ENCODE measurements around the gene SEC14L1. TPM values are rescaled to one million over a fixed set of nuclear protein-coding genes. Genes with fewer than 3 reads are reported as not detected.

SEC14L1 gene
- total RNA-seq, 2 donors from 2014 or later = 31.0 to 38.8 TPM

- H3K27ac ChIP-seq = no peak overlapping the region
- intact Hi-C loops (cut with DNase I) = no loop called here
- no peaks in the 10 kb centered on the region for H3K27me3 ChIP-seq
- no peak overlapping the region for H3K4me3 ChIP-seq
- no peak for TF ChIP-seq CTCF (IDR thresholded peaks at IDR 0.05)
- H3K36me3 ChIP-seq = no peaks in the 10 kb centered on the region
- no peak overlapping the region for H3K9ac ChIP-seq (ENCODE audit: low read depth in 2 of 2, low read length in 2 of 2)
- no peaks in the 10 kb centered on the region for H3K9me3 ChIP-seq
- H3K4me1 ChIP-seq = peaks cover 3% of the 10 kb centered on the region
- no peak for DNase-seq
Observed at GRCh38 chr17:77161953-77162352, 21.2 kb downstream of the SEC14L1 start.

DNA sequence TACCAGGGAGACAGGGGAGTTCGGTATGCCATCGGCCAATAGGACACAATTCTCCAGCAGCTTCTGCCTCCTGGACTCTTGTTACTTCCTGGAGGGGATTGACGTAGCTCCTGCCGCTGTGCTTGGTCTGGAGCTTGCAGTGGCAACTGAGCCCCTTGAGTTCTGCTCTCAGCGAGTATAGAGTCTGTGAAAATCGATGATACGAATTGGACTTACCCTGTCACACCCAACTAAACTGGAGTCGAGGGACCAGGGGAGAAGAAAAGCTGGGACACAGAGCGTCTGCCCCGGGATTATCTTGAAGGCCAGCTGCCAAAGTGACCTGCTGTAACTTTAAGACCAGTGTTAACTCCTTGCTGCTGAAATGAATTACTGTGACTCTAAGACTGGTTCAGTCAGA lies 22.2 kb downstream of the SEC14L1 start:
- H3K36me3 ChIP-seq = no peaks in the 10 kb centered on the region
- TF ChIP-seq CTCF (IDR thresholded peaks at IDR 0.05) = no peak
- H3K4me1 ChIP-seq = peaks cover 3% of the 10 kb centered on the region
- H3K9ac ChIP-seq (ENCODE audit: low read depth in 2 of 2, low read length in 2 of 2) = no peak overlapping the region
- H3K27me3 ChIP-seq = no peaks in the 10 kb centered on the region
- H3K4me3 ChIP-seq = no peak overlapping the region
- H3K27ac ChIP-seq = no peak overlapping the region
- peak; percentile 56 for DNase-seq
- no peaks in the 10 kb centered on the region for H3K9me3 ChIP-seq
- intact Hi-C loops (cut with DNase I) = no loop called here

DNA sequence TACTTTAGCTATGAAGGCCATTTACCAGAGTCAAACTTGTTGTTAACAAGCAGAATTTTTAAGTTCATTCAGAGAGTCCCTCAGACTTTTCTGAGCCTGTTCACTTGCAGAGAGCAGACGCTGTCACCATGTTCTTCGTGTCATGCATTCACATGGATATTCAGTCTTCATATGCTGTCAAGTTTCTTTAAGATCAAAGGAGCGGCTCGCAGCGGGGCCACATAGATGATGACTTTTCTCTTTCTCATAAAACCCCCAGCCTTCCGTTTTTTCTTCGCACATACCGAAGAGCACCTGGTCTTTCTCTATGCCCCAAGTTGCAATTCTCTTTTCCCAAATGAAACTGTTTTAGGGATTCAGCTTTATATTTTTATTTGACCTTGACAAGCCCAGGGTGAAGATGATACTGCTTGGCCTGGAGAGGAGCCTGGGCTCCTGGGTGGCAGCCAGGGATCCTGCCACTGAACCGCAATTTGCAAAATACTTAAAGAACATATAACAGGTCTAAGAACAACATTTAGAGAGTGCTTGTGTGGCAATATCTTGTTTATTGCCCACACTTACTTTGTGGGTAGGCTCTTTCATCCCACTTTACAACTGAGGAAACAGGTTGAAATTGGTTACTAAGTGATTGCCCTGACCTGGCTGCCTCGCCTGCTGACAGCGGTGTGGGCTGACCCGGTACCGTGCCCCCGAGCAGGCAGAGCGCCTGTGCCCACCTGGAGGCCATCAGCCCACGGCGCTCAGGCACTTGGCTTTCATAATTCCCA lies 22.9 kb downstream of the SEC14L1 start:
- DNase-seq = no peak
- Histone ChIP-seq H3K36me3 (no peaks in the 10 kb centered on the region), H3K4me1 (peaks cover 3% of the 10 kb centered on the region), H3K4me3 (no peak overlapping the region), H3K27ac (peak overlapping the region; percentile 10), H3K9me3 (no peaks in the 10 kb centered on the region), H3K9ac (ENCODE audit: low read depth in 2 of 2, low read length in 2 of 2) (no peak overlapping the region), H3K27me3 (no peaks in the 10 kb centered on the region)
- TF ChIP-seq CTCF (IDR thresholded peaks at IDR 0.05) = no peak
- intact Hi-C loops (cut with DNase I) = no loop called here

GRCh38 chr17:77164483-77165091 lies 23.8 kb downstream of the SEC14L1 start:
- Histone ChIP-seq H3K9ac (ENCODE audit: low read depth in 2 of 2, low read length in 2 of 2) (no peak overlapping the region), H3K27me3 (no peaks in the 10 kb centered on the region), H3K4me3 (no peak overlapping the region), H3K4me1 (peaks cover 3% of the 10 kb centered on the region), H3K27ac (no peak overlapping the region), H3K36me3 (no peaks in the 10 kb centered on the region), H3K9me3 (no peaks in the 10 kb centered on the region)
- intact Hi-C loops (cut with DNase I) = no loop called here
- TF ChIP-seq CTCF (IDR thresholded peaks at IDR 0.05) = no peak
- no peak for DNase-seq

DNA sequence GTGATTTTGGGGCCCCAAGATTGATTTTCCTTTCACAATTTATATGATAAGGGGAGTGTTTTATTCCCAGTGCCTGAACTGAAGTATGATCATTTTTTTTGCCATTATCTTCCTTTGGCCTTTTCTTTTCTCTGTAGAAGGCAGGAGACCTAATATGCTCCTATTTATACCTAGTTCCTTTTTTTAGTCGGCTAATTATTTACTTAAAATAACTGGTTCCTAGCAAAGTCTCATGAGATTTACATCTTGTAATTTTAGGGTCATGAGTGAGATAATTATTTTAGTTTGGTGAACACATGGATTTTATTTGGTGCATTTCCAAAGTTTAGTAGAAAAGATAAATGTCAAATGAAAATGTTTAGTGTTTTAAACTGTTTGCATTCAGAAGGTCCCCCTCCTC lies 24.8 kb downstream of the SEC14L1 start:
- Histone ChIP-seq H3K27me3 (no peaks in the 10 kb centered on the region), H3K9me3 (no peaks in the 10 kb centered on the region), H3K9ac (ENCODE audit: low read depth in 2 of 2, low read length in 2 of 2) (no peak overlapping the region), H3K4me1 (peaks cover 3% of the 10 kb centered on the region), H3K4me3 (no peak overlapping the region), H3K27ac (no peak overlapping the region), H3K36me3 (no peaks in the 10 kb centered on the region)
- no peak for DNase-seq
- no peak for TF ChIP-seq CTCF (IDR thresholded peaks at IDR 0.05)
- intact Hi-C loops (cut with DNase I) = no loop called here

Measured in colonic mucosa (tissue), 4 donors.